ENCODE measurements around the gene FTSJ3. TPM values are rescaled to one million over a fixed set of nuclear protein-coding genes. Genes with fewer than 3 reads are reported as not detected.

The FTSJ3 gene
- total RNA-seq, 4 donors from 2014 or later: 36.3 to 53.2 (median 51.7) TPM

- peaks cover 0 to 83% of the 10 kb centered on the region in 2 donors for H3K36me3 ChIP-seq
These were observed 7.1 kb upstream of the FTSJ3 start for GRCh38 chr17:63834431-63835166.

GRCh38 chr17:63833741-63834373 lies 6.4 kb upstream of the FTSJ3 start:
- no peak for ATAC-seq
- H3K36me3 ChIP-seq: peaks cover 0 to 90% of the 10 kb centered on the region in 2 donors
- 76 to 79% methylated on average over 3 to 7 of the region's 15 CpGs for WGBS, 2 donors (ENCODE audit: low coverage in 1 of 2)
- no peak overlapping the region for H3K4me3 ChIP-seq
- H3K27ac ChIP-seq: peak overlapping the region in 3 of 4 donors; percentile 49 to 98 (median 98)
- peaks cover 0 to 76% (median 24%) of the 10 kb centered on the region in 3 donors for H3K4me1 ChIP-seq
- TF ChIP-seq POLR2A (IDR thresholded peaks at IDR 0.05) (no peak), POLR2AphosphoS5 (IDR thresholded peaks at IDR 0.05) (no peak), CTCF (IDR thresholded peaks at IDR 0.05) (no peak), EP300 (IDR thresholded peaks at IDR 0.05) (no peak)
- no peaks in the 10 kb centered on the region for H3K9me3 ChIP-seq
- H3K27me3 ChIP-seq: no peaks in the 10 kb centered on the region

More at GRCh38 chr17:63834431-63835166, 7.1 kb upstream of the FTSJ3 start:
- peaks cover 2 to 76% (median 24%) of the 10 kb centered on the region in 3 donors for H3K4me1 ChIP-seq
- no peak for ATAC-seq
- peak in 3 of 4 experiments; percentile 51 to 52 (median 51) for TF ChIP-seq CTCF (IDR thresholded peaks at IDR 0.05)
- TF ChIP-seq POLR2AphosphoS5 (IDR thresholded peaks at IDR 0.05): no peak
- peak overlapping the region in 3 of 4 donors; percentile 49 to 98 (median 98) for H3K27ac ChIP-seq
- H3K27me3 ChIP-seq: no peaks in the 10 kb centered on the region
- H3K9me3 ChIP-seq: no peaks in the 10 kb centered on the region
- 10 to 26% methylated on average over 2 to 6 of the region's 13 CpGs for WGBS, 2 donors (ENCODE audit: low coverage in 1 of 2)
- H3K4me3 ChIP-seq: no peak overlapping the region

GRCh38 chr17:63833026-63833740 lies 5.7 kb upstream of the FTSJ3 start:
- WGBS, 2 donors (ENCODE audit: low coverage in 1 of 2): 67% methylated on average over 1 of the region's 14 CpGs; no CpG with 5 or more reads in 1 of the 2 donors
- Histone ChIP-seq H3K4me3 (no peak overlapping the region), H3K9me3 (no peaks in the 10 kb centered on the region), H3K27me3 (no peaks in the 10 kb centered on the region), H3K36me3 (peaks cover 0 to 90% of the 10 kb centered on the region in 2 donors), H3K4me1 (peaks cover 0 to 76% (median 28%) of the 10 kb centered on the region in 3 donors), H3K27ac (peak overlapping the region in 3 of 4 donors; percentile 9 to 98 (median 16))
- no peak for ATAC-seq
- no peak for TF ChIP-seq EP300 (IDR thresholded peaks at IDR 0.05)
- no peak for TF ChIP-seq POLR2AphosphoS5 (IDR thresholded peaks at IDR 0.05)

GRCh38 chr17:63832455-63832854 lies 5.0 kb upstream of the FTSJ3 start:
- no peaks in the 10 kb centered on the region for H3K9me3 ChIP-seq
- WGBS, 2 donors (ENCODE audit: low coverage in 1 of 2): 52% methylated on average over 2 of the region's 2 CpGs; no CpG with 5 or more reads in 1 of the 2 donors
- no peak overlapping the region for H3K4me3 ChIP-seq
- peak overlapping the region in 2 of 4 donors; percentile 16 to 98 for H3K27ac ChIP-seq
- peaks cover 0 to 73% (median 21%) of the 10 kb centered on the region in 3 donors for H3K4me1 ChIP-seq
- no peak for ATAC-seq
- peaks cover 0 to 85% of the 10 kb centered on the region in 2 donors for H3K36me3 ChIP-seq
- no peak for TF ChIP-seq POLR2A (IDR thresholded peaks at IDR 0.05)
- no peak for TF ChIP-seq CTCF (IDR thresholded peaks at IDR 0.05)
- TF ChIP-seq POLR2AphosphoS5 (IDR thresholded peaks at IDR 0.05): no peak
- no peak for TF ChIP-seq EP300 (IDR thresholded peaks at IDR 0.05)
- no peaks in the 10 kb centered on the region for H3K27me3 ChIP-seq

- no peaks in the 10 kb centered on the region for H3K9me3 ChIP-seq
- no CpG with 5 or more reads among the region's 5 CpGs for WGBS, 2 donors (ENCODE audit: low coverage in 1 of 2)
- ATAC-seq: no peak
- peaks cover 0 to 69% (median 17%) of the 10 kb centered on the region in 3 donors for H3K4me1 ChIP-seq
- TF ChIP-seq EP300 (IDR thresholded peaks at IDR 0.05) (no peak), POLR2A (IDR thresholded peaks at IDR 0.05) (no peak), CTCF (IDR thresholded peaks at IDR 0.05) (no peak), POLR2AphosphoS5 (IDR thresholded peaks at IDR 0.05) (no peak)
- no peak overlapping the region for H3K27ac ChIP-seq
- peaks cover 0 to 81% of the 10 kb centered on the region in 2 donors for H3K36me3 ChIP-seq
- H3K4me3 ChIP-seq: no peak overlapping the region
- no peaks in the 10 kb centered on the region for H3K27me3 ChIP-seq
These were observed 4.6 kb upstream of the FTSJ3 start for GRCh38 chr17:63832014-63832413.

Measured in gastroesophageal sphincter (tissue), 4 donors.